Uterus (tissue), 4 donors: ENCODE data around the gene CD99. TPM values are rescaled to one million over a fixed set of nuclear protein-coding genes. Genes with fewer than 3 reads are reported as not detected.
"Not testable (repeated sequence)": the region's sequence is repeated elsewhere in the genome, so short reads cannot be mapped to it uniquely, and the experiment has no call there.

ENCODE experiments used
- DNase-seq, 2 donors: peaks; one replicate each; pipeline ENCODE4 v3.0.0-alpha.2; 2019 to 2020
- H3K27ac ChIP-seq, 2 donors: fragments of 200-600 bp; sonication (generic); 1 replicate in 1 of 2; 2 replicates in 1 of 2; pipeline ENCODE4 v1.5.1; 2016 to 2018
- H3K27me3 ChIP-seq, 2 donors: fragments of 200-600 bp; sonication (generic); one replicate each; pipeline ENCODE4 v1.5.1; 2018 to 2019; ENCODE audit warnings: control low read depth in 1 of 2
- H3K36me3 ChIP-seq, 2 donors: fragments of 200-600 bp; sonication (generic); one replicate each; pipeline ENCODE4 v1.5.1; 2019; ENCODE audit warnings: control low read depth in 1 of 2
- H3K4me1 ChIP-seq, 2 donors: fragments of 200-600 bp; sonication (generic); one replicate each; pipeline ENCODE4 v1.5.1; 2018 to 2019; ENCODE audit warnings: control low read depth in 1 of 2
- H3K4me3 ChIP-seq, 2 donors: fragments of 200-600 bp; sonication (generic); 1 replicate in 1 of 2; 2 replicates in 1 of 2; pipeline ENCODE4 v1.5.1; 2018 to 2019; ENCODE audit warnings: mild to moderate bottlenecking in 1 of 2
- H3K9me3 ChIP-seq, 2 donors: fragments of 200-600 bp; sonication (generic); one replicate each; pipeline ENCODE4 v1.5.1; 2019; ENCODE audit warnings: control low read depth in 1 of 2
- POLR2A ChIP-seq, 2 donors: fragments of 450-650 bp; IDR thresholded peaks; one replicate each; pipeline ENCODE4 v1.6.1; 2016; ENCODE audit warnings: antibody characterized with exemption in 2 of 2, mild to moderate bottlenecking in 1 of 2, moderate library complexity in 1 of 2
- intact Hi-C: fragments of 100-400 bp; cut with DNase I; formaldehyde crosslinking; loops from one replicate; pipeline ENCODE4 v1.15.1; 2023; ENCODE audit warnings: low total_unique reads
- total RNA-seq, 4 donors: library from RNA; depleted of rRNA in 3 of 4; stranded (reverse); fragments of >200 nt in 3 of 4; gene quantifications; one replicate each; pipeline versions ENCODE4 v1.1.0 to v1.2.4, GENCODE V29; 2014 to 2023
- TF ChIP-seq, protein P1 (sequence below), 4 experiments: fragments of 200-600 bp in 2 of 4; fragments of 450-650 bp in 2 of 4; sonication (generic) in 2 of 4; IDR thresholded peaks; one replicate each; pipeline ENCODE4 v1.5.1; 2016 to 2019; ENCODE audit warnings: antibody characterized with exemption in 4 of 4, mild to moderate bottlenecking in 2 of 4, moderate library complexity in 1 of 4
- donor health status: DM: yes; HTN: yes; CAD: no.

CD99 gene
- total RNA-seq, 4 donors from 2014 or later: 81.9 to 329 (median 202) TPM

DNA sequence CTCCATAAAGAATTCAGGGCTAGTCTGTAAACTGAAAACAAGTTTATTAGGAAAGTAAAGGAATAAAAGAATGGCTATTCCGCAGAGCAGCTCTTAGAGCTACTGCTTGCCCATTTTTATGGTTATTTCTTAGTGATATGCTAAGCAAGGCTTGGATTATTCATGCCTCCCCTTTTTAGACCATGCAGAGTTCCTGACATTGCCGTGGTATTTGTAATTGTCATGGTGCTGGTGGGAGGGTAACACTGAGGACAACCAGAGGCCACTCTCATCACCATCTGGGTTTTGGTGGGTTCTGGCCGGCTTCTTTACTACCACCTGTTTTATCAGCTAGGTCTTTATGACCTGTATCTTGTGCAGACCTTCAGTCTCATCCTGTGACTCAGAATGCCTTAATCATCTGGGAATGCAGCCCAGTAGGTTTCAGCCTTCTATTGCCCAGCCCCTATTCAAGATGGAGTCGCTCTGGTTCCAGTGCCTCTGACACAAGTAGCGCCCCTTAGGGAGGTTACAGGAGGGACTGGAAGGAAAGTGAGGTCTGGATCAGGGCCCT is 64.1 kb downstream of the CD99 start:
- H3K4me1 ChIP-seq, intact Hi-C loops, H3K4me3 ChIP-seq, H3K27ac ChIP-seq, H3K36me3 ChIP-seq, H3K9me3 ChIP-seq, DNase-seq, H3K27me3 ChIP-seq: not testable (repeated sequence)

DNA sequence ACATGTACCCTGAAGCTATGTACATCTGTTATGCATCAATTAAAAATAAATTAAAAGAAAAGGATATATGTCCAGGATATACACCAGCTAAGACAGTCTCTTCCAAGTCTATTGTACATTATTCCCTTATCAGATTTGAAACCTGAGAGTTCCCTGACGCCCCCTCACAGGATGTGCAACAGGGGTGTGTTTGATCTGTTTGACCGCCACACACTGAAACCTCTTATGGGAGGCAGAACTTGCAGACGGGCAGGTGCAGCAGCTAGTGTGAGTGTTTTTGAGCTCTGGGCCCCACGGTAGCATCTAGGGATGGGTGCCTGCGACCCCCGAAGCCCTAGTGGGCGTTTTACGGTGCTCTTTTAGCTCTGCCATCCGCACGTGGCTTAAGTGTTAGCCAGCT is 65.5 kb downstream of the CD99 start:
- TF ChIP-seq, protein P1, sequence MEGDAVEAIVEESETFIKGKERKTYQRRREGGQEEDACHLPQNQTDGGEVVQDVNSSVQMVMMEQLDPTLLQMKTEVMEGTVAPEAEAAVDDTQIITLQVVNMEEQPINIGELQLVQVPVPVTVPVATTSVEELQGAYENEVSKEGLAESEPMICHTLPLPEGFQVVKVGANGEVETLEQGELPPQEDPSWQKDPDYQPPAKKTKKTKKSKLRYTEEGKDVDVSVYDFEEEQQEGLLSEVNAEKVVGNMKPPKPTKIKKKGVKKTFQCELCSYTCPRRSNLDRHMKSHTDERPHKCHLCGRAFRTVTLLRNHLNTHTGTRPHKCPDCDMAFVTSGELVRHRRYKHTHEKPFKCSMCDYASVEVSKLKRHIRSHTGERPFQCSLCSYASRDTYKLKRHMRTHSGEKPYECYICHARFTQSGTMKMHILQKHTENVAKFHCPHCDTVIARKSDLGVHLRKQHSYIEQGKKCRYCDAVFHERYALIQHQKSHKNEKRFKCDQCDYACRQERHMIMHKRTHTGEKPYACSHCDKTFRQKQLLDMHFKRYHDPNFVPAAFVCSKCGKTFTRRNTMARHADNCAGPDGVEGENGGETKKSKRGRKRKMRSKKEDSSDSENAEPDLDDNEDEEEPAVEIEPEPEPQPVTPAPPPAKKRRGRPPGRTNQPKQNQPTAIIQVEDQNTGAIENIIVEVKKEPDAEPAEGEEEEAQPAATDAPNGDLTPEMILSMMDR (IDR thresholded peaks at IDR 0.05): no peak
- TF ChIP-seq POLR2A (IDR thresholded peaks at IDR 0.05): no peak
- intact Hi-C loops: no loop called here
- Histone ChIP-seq H3K4me3 (no peak overlapping the region), H3K27ac (no peak overlapping the region), H3K27me3 (no peaks in the 10 kb centered on the region), H3K36me3 (no peaks in the 10 kb centered on the region), H3K4me1 (no peaks in the 10 kb centered on the region), H3K9me3 (no peaks in the 10 kb centered on the region)
- no peak for DNase-seq

DNA sequence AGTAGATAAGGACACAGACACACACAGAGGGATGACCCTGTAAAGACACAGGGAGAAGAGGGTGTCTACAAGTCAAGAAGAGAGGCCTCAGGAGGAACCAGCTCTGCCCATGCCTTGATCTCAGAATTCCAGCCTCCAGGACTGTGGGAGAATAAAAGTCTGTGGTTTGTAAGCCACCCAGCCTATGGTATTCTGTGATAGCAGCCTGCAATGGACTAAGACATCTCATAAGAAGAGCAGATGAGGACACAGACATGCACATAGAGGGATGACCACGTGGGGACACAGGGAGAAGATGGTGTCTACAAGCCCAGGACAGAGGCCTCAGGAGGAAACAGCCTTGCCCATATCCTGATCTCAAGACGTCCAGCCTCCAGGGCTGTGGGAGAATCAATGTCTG is 70.2 kb downstream of the CD99 start:
- intact Hi-C loops: no loop called here
- Histone ChIP-seq H3K9me3 (no peaks in the 10 kb centered on the region), H3K27me3 (no peaks in the 10 kb centered on the region), H3K27ac (no peak overlapping the region), H3K36me3 (no peaks in the 10 kb centered on the region), H3K4me1 (no peaks in the 10 kb centered on the region), H3K4me3 (no peak overlapping the region)
- TF ChIP-seq POLR2A (IDR thresholded peaks at IDR 0.05): no peak
- TF ChIP-seq, protein P1 (IDR thresholded peaks at IDR 0.05): no peak
- DNase-seq: no peak

DNA sequence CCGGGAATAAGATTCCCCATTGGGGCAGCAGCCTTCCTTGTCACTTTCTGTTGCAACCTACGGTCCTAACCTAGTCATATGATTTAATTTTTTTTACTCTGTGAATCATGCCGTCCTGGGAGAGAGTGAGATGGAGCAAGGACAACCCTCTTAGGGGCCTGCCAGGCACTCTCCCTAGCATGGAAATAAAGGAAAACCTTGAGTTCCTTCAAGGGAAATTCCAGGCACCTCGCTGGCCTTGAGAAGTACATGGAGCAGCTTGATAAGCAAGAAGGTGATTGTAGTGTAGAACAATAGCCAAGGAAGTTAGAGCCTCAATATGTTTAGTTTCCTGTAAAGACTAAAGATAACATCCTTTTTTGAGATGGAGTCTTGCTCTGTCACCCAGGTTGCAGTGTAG is 71.6 kb downstream of the CD99 start:
- H3K4me1 ChIP-seq, H3K27me3 ChIP-seq, DNase-seq, H3K27ac ChIP-seq, H3K36me3 ChIP-seq, H3K9me3 ChIP-seq, H3K4me3 ChIP-seq, intact Hi-C loops: not testable (repeated sequence)

DNA sequence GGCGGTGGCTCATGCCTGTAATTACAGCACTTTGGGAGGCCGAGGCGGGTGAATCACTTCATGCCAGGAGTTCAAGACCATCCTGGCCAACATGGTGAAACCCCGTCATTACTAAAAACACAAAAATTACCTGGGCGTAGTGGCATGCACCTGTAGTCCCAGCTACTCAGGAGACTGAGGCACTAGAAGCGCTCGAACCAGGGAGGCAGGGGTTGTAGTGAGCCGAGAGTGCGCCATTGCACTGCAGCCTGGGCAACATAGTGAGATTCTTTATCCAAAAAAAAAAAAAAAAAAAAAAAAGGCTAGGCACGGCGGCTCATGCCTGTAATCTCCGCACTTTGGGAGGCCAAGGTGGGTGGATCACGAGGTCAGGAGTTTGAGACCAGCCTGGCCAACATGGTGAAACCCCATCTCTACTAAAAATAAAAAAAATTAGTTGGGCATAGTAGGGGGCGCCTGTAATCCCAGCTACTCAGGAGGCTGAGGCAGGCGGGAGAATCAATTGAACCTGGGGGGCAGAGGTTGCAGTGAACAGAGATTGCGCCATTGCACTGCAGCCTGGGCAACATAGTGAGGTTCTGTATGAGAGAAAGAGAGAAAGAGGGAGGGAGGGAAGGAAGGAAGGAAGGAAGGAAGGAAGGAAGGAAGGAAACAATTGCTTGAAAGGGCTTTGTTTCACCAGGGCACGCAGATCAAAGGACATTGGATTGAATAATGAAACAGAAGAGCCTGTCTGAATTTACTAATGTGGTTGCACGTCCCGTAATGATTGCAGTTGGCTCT is 73.9 kb downstream of the CD99 start:
- H3K36me3 ChIP-seq, H3K4me1 ChIP-seq, intact Hi-C loops, H3K27me3 ChIP-seq, DNase-seq, H3K9me3 ChIP-seq, H3K27ac ChIP-seq, H3K4me3 ChIP-seq: not testable (repeated sequence)

DNA sequence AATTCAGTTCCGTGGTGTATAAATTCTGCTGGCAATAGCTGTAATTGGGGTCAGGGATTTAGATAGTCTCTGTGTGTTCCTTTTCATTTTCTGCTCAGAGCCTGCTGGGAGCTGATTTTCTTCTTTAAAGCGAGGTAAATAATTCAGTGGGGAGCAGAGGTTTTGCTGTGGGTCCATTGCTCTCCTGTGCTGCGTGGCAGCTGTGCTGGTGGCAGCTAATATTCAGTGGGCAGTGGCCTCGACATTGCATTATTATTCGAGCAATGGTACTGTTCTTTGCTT is 74.4 kb downstream of the CD99 start:
- Histone ChIP-seq H3K4me3 (no peak overlapping the region), H3K27ac (no peak overlapping the region), H3K36me3 (no peaks in the 10 kb centered on the region), H3K4me1 (no peaks in the 10 kb centered on the region), H3K27me3 (no peaks in the 10 kb centered on the region), H3K9me3 (no peaks in the 10 kb centered on the region)
- intact Hi-C loops: no loop called here
- DNase-seq: no peak
- TF ChIP-seq, protein P1 (IDR thresholded peaks at IDR 0.05): no peak
- TF ChIP-seq POLR2A (IDR thresholded peaks at IDR 0.05): no peak

DNA sequence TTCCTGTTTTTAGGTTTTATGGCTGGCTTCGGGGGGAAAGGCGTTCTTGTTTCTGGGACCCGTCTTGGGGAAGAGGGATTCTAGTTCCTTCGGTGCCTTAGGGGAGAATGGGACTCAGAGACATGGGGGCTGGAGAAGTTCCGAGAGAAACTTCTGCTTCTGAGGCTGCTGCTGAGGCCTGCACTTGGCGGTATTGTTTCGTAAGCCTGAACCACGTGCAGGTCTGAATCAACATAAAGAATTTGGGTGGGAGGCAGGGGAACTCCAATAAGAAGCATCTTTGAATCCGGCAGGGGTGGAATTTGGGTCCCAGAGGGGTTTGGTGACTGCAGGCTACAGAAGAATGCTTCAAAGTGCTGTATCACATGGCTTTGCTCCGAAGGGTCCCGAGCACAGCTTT is 75.8 kb downstream of the CD99 start:
- intact Hi-C loops: no loop called here
- Histone ChIP-seq H3K4me3 (no peak overlapping the region), H3K9me3 (no peaks in the 10 kb centered on the region), H3K27ac (no peak overlapping the region), H3K4me1 (no peaks in the 10 kb centered on the region), H3K36me3 (no peaks in the 10 kb centered on the region), H3K27me3 (no peaks in the 10 kb centered on the region)
- DNase-seq: no peak
- TF ChIP-seq, protein P1 (IDR thresholded peaks at IDR 0.05): no peak
- TF ChIP-seq POLR2A (IDR thresholded peaks at IDR 0.05): no peak
